Stimulated activated CD8-positive, alpha-beta memory T cell treated with anti-CD3 and anti-CD28 coated beads, Interleukin-7, amount 100 ng/mL, for 4 hours (primary cell): Measurements from ENCODE around the gene OSGIN1.

ENCODE experiments used
- DNase-seq, 2 donors: peaks; one replicate each; pipeline ENCODE4 v3.0.0-alpha.2; 2020; ENCODE audit warnings: low read depth in 2 of 2

OSGIN1 gene

GRCh38 chr16:83957296-83957855, 4.3 kb downstream of the OSGIN1 start:
- no peak for DNase-seq

- no peak for DNase-seq
Observed at GRCh38 chr16:83958137-83958845, 5.3 kb downstream of the OSGIN1 start.

- no peak for DNase-seq
Observed at GRCh38 chr16:83958846-83959565, 6.0 kb downstream of the OSGIN1 start.

- no peak for DNase-seq
Observed at GRCh38 chr16:83959656-83960434, 6.8 kb downstream of the OSGIN1 start.

- no peak for DNase-seq
Observed at GRCh38 chr16:83960521-83961249, 7.6 kb downstream of the OSGIN1 start.

GRCh38 chr16:83961591-83961990, 8.6 kb downstream of the OSGIN1 start:
- DNase-seq, result no peak

- DNase-seq, result no peak
Observed at GRCh38 chr16:83963277-83964119, 10.5 kb downstream of the OSGIN1 start.

- no peak for DNase-seq
Observed at GRCh38 chr16:83964684-83965443, 11.8 kb downstream of the OSGIN1 start.

GRCh38 chr16:83965444-83966152, 12.6 kb downstream of the OSGIN1 start:
- no peak for DNase-seq

- DNase-seq, result no peak
Observed at GRCh38 chr16:83966153-83966696, 13.2 kb downstream of the OSGIN1 start.

GRCh38 chr16:83967091-83967490, 14.1 kb downstream of the OSGIN1 start:
- no peak for DNase-seq

GRCh38 chr16:83967838-83968305, 14.8 kb downstream of the OSGIN1 start, which contains the start of gene NECAB2:
Gene NECAB2, plus strand, starts transcription at chr16:83968244. Its CDS starts 405 bp downstream, at chr16:83968649.
- DNase-seq, result no peak

- DNase-seq, result no peak
Observed at GRCh38 chr16:83968306-83968851, 15.3 kb downstream of the OSGIN1 start.

- DNase-seq, result no peak
Observed at GRCh38 chr16:83968891-83969649, 16.0 kb downstream of the OSGIN1 start.

- no peak for DNase-seq
Observed at GRCh38 chr16:83969771-83970429, 16.9 kb downstream of the OSGIN1 start.

- DNase-seq, result no peak
Observed at GRCh38 chr16:83970430-83970815, 17.4 kb downstream of the OSGIN1 start.
